K562 (cell line): ENCODE results near the gene IGF2BP1. TPM values are rescaled to one million over a fixed set of nuclear protein-coding genes. Genes with fewer than 3 reads are reported as not detected.

Experiments used
- ATAC-seq: fragments of 200-7000 bp; cut with Tn5 transposase; 3 replicates; pipeline ENCODE4 v1.9.1; 2020; ENCODE audit warnings: moderate library complexity
- BruUV-seq: library from RNA; stranded (reverse); fragments of 400-500 nt; replicated peaks from 2 replicates; lab custom pipeline; 2021; lab: Mats Ljungman, UMichigan
- CTCF ChIA-PET: fragments of 300-600 bp; formaldehyde crosslinking; extraction: SDS; loops from one replicate; lab custom pipeline; 2021; ENCODE audit warnings: low intra/inter-chr PET ratio; lab: Yijun Ruan, JAX
- POLR2A ChIA-PET: fragments of 300-600, 350-650 bp; sonication (Branson Sonifier 250); formaldehyde crosslinking; extraction: SDS; loops from one replicate; lab custom pipeline; 2021; ENCODE audit warnings: antibody characterized with exemption, inconsistent platforms; lab: Yijun Ruan, JAX
- DNase-seq, 4 experiments: peaks; one replicate each; pipeline versions ENCODE4 v3.0.0 to v3.0.0-alpha.2; 2011 to 2018; ENCODE audit warnings: low spot score in 3 of 4, mixed read lengths in 3 of 4; ENCODE audit errors: extremely low read depth in 1 of 4
- FAIRE-seq: peaks from 2 replicates; lab custom pipeline; 2011; peaks lifted over from hg19 to GRCh38; lab: Jason Lieb, UNC
- H2AFZ ChIP-seq: 2 replicates; pipeline ENCODE4 v1.6.0; 2011; ENCODE audit warnings: low read depth, low read length, control low read depth, inconsistent platforms
- H3K27ac ChIP-seq: fragments of 200-600 bp; 3 replicates; pipeline ENCODE4 v1.8.0; 2011; ENCODE audit warnings: low read depth, mild to moderate bottlenecking, control low read depth, inconsistent platforms, low read length, moderate library complexity, mixed read lengths; ENCODE audit errors: extremely low read depth
- H3K27me3 ChIP-seq, 2 experiments: fragments of 300-600 bp in 1 of 2; 2 replicates in 1 of 2; 3 replicates in 1 of 2; pipeline versions ENCODE4 v1.6.0 to v1.8.0; 2011; ENCODE audit warnings: inconsistent platforms in 2 of 2, low read length in 2 of 2, mild to moderate bottlenecking in 1 of 2, mixed read lengths in 1 of 2, moderate library complexity in 1 of 2; ENCODE audit not compliant: control insufficient read depth in 2 of 2, insufficient read depth in 2 of 2
- H3K36me3 ChIP-seq: fragments of 300-600 bp; 3 replicates; pipeline ENCODE4 v1.8.0; 2011; ENCODE audit warnings: mild to moderate bottlenecking, low read length, inconsistent platforms; ENCODE audit not compliant: control insufficient read depth, insufficient read depth
- H3K4me1 ChIP-seq, 2 experiments: fragments of 200-600 bp in 1 of 2; replicated peaks in 1 of 2; 2 replicates in 1 of 2; 3 replicates in 1 of 2; pipeline versions ENCODE4 v1.5.1 to v1.8.0; 2011; ENCODE audit warnings: inconsistent platforms in 2 of 2, low read length in 2 of 2, mild to moderate bottlenecking in 1 of 2, mixed read lengths in 1 of 2, moderate library complexity in 1 of 2; ENCODE audit not compliant: control insufficient read depth in 2 of 2, insufficient read depth in 2 of 2
- H3K4me2 ChIP-seq: 2 replicates; pipeline ENCODE4 v1.6.1; 2011; ENCODE audit warnings: low read length, control low read depth, inconsistent platforms, mixed read lengths; ENCODE audit not compliant: insufficient read depth
- H3K4me3 ChIP-seq: fragments of 200-600 bp; sonication (generic), shearing (Covaris generic); 2 replicates; pipeline ENCODE4 v1.5.1; 2016; ENCODE audit warnings: control low read depth, inconsistent platforms
- H3K79me2 ChIP-seq: fragments of 200-600 bp; 3 replicates; pipeline ENCODE4 v1.8.0; 2011; ENCODE audit warnings: low read length, inconsistent platforms; ENCODE audit not compliant: control insufficient read depth, insufficient read depth
- H3K9ac ChIP-seq, 2 experiments: 2 replicates each; pipeline versions ENCODE4 v1.6.0 to v1.6.1; 2011; ENCODE audit warnings: low read depth in 2 of 2, low read length in 2 of 2, control low read depth in 1 of 2, inconsistent platforms in 1 of 2, mild to moderate bottlenecking in 1 of 2, mixed read lengths in 1 of 2; ENCODE audit not compliant: insufficient read depth in 1 of 2
- H3K9me1 ChIP-seq: one replicate; pipeline ENCODE4 v1.6.0; 2011; ENCODE audit warnings: inconsistent platforms, mild to moderate bottlenecking, low read length, moderate library complexity; ENCODE audit not compliant: control insufficient read depth, insufficient read depth
- H3K9me3 ChIP-seq: replicated peaks from 2 replicates; pipeline ENCODE4 v1.5.1; 2011; ENCODE audit warnings: low read depth, low read length, inconsistent platforms; ENCODE audit not compliant: control insufficient read depth, insufficient read depth
- H4K20me1 ChIP-seq: replicated peaks from 2 replicates; pipeline ENCODE4 v1.6.1; 2011; ENCODE audit warnings: low read length, inconsistent platforms, mixed read lengths; ENCODE audit not compliant: control insufficient read depth, insufficient read depth
- CREB1 ChIP-seq, 2 experiments: sonication (generic) in 1 of 2; formaldehyde crosslinking in 1 of 2; IDR thresholded peaks; 2 replicates each; pipeline versions ENCODE4 v1.6.1 to v1.8.0; 2012 to 2022; ENCODE audit warnings: inconsistent platforms in 1 of 2, mild to moderate bottlenecking in 1 of 2, missing genetic modification reagents in 1 of 2, moderate library complexity in 1 of 2
- E2F6 ChIP-seq, 2 experiments: IDR thresholded peaks; 2 replicates each; pipeline ENCODE4 v1.6.1; 2011; ENCODE audit warnings: borderline replicate concordance in 1 of 2, control low read depth in 1 of 2, low read depth in 1 of 2, low read length in 1 of 2, mild to moderate bottlenecking in 1 of 2, mixed read lengths in 1 of 2, moderate library complexity in 1 of 2; ENCODE audit not compliant: insufficient read depth in 1 of 2, insufficient read length in 1 of 2, poor library complexity in 1 of 2, severe bottlenecking in 1 of 2; ENCODE audit errors: extremely low read depth in 1 of 2
- ELF1 ChIP-seq: fragments of 200-800 bp; sonication (Bioruptor generic); IDR thresholded peaks from 2 replicates; pipeline ENCODE4 v1.6.1; 2016; ENCODE audit warnings: missing genetic modification characterization, missing compliant biosample characterization
- FOSL1 ChIP-seq: fragments of 200-800 bp; sonication (Bioruptor generic); conservative IDR thresholded peaks from 2 replicates; pipeline ENCODE4 v1.6.1; 2016; ENCODE audit warnings: missing genetic modification characterization, missing compliant biosample characterization
- LEF1 ChIP-seq: fragments of 450-650 bp; IDR thresholded peaks from 2 replicates; pipeline ENCODE4 v1.6.1; 2016; ENCODE audit warnings: mild to moderate bottlenecking
- POLR2AphosphoS2 ChIP-seq: IDR thresholded peaks from 2 replicates; pipeline ENCODE4 v1.6.1; 2012; ENCODE audit warnings: low read length, improper control_type of control experiment
- POLR2AphosphoS5 ChIP-seq: IDR thresholded peaks from 2 replicates; pipeline ENCODE4 v1.6.1; 2011; ENCODE audit warnings: mild to moderate bottlenecking, low read depth, low read length, moderate library complexity; ENCODE audit not compliant: control insufficient read depth, insufficient read depth
- TSC22D4 ChIP-seq: fragments of 450-650 bp; IDR thresholded peaks from 2 replicates; pipeline ENCODE4 v1.6.1; 2016; ENCODE audit warnings: missing genetic modification characterization, missing biosample characterization, control low read depth
- XRCC4 ChIP-seq: IDR thresholded peaks from one replicate; pipeline ENCODE4 v1.6.1; 2011; ENCODE audit not compliant: insufficient read depth, insufficient read length; ENCODE audit errors: extremely low read depth
- YY1 ChIP-seq, 3 experiments: IDR thresholded peaks; 2 replicates each; pipeline ENCODE4 v1.6.1; 2011; ENCODE audit warnings: low read length in 2 of 3, mild to moderate bottlenecking in 2 of 3, moderate library complexity in 2 of 3, borderline replicate concordance in 1 of 3, control low read depth in 1 of 3, low read depth in 1 of 3; ENCODE audit not compliant: insufficient read depth in 3 of 3, insufficient replicate concordance in 2 of 3, control insufficient read depth in 1 of 3, insufficient read length in 1 of 3; ENCODE audit errors: extremely low read depth in 1 of 3
- ZBTB7A ChIP-seq: IDR thresholded peaks from 2 replicates; pipeline ENCODE4 v1.6.1; 2011; ENCODE audit warnings: low read depth, mild to moderate bottlenecking, low read length, moderate library complexity, borderline replicate concordance; ENCODE audit not compliant: control insufficient read depth
- ZC3H11A ChIP-seq: IDR thresholded peaks from 2 replicates; pipeline ENCODE4 v1.6.1; 2012; ENCODE audit warnings: low read depth, low read length, improper control_type of control experiment
- WGBS: fragments of 100-300 bp; shearing (Covaris generic); methylation state at CpG from one replicate; pipeline ENCODE4 v1.1.6; 2016; ENCODE audit warnings: low coverage, mixed read lengths; ENCODE audit not compliant: insufficient coverage; ENCODE audit errors: missing lambda C conversion rate; 5-methylcytosine and 5-hydroxymethylcytosine counted together
- in situ Hi-C: fragments of 300-500 bp; cut with MboI; formaldehyde crosslinking; loops from 4 replicates; pipeline ENCODE4 v1.15.0; 2018; ENCODE audit warnings: inconsistent platforms, mixed read lengths
- intact Hi-C: fragments of 100-400 bp; cut with micrococcal nuclease; formaldehyde crosslinking; loops from 2 replicates; pipeline ENCODE4 v1.14.2; 2022
- polyA plus RNA-seq, 8 experiments: library from polyadenylated mRNA; depleted of rRNA in 4 of 8; stranded (reverse) in 5 of 8; unstranded in 3 of 8; fragments of >200 nt; fragmentation: Nextera tagmentation in 2 of 8; fragmentation: Illumina TruSeq in 1 of 8; extraction: Ambion mirVana in 2 of 8; extraction: Trizol in 1 of 8; gene quantifications; 2 replicates each; pipeline versions ENCODE4 v1.2.1 to v1.2.3, GENCODE V29; 2011 to 2014; ENCODE audit warnings: inconsistent platforms in 1 of 8, missing spikeins in 1 of 8
- total RNA-seq, 7 experiments: library from RNA; depleted of rRNA in 6 of 7; stranded (reverse); fragments of >200 nt in 6 of 7; fragmentation: Illumina TruSeq in 2 of 7; extraction: Trizol in 2 of 7; gene quantifications; 2 replicates each; pipeline versions ENCODE4 v1.2.1 to v1.2.3, GENCODE V29; 2011 to 2021; ENCODE audit warnings: low replicate concordance in 1 of 7

Gene IGF2BP1
- total and polyA plus RNA-seq, 9 of the 15 experiments (the other 6 are each of a cell fraction or from before 2014, with no cell fraction given) = 13.0 to 318 (median 53.6) TPM

- TF ChIP-seq POLR2AphosphoS2 = no peak
- TF ChIP-seq YY1 (IDR thresholded peaks at IDR 0.05; ENCODE audit: borderline replicate concordance in 1 of 3, control insufficient read depth in 1 of 3, extremely low read depth in 1 of 3, insufficient read depth in 3 of 3, insufficient read length in 1 of 3, insufficient replicate concordance in 2 of 3, low read depth in 1 of 3, low read length in 2 of 3) = peak in 1 of 3 experiments; percentile 42
- peak; percentile 28; the same call in 1 of the 2 replicates for TF ChIP-seq ZBTB7A
- TF ChIP-seq ELF1 (tag) = no peak
- no peak for TF ChIP-seq TSC22D4 (tag)
Observed at GRCh38 chr17:48970224-48970623, 27.0 kb upstream of the IGF2BP1 start (continued).

GRCh38 chr17:48970865-48971687, 26.1 kb upstream of the IGF2BP1 start:
- no peak for TF ChIP-seq XRCC4
- no peak for TF ChIP-seq FOSL1 (tag)
- TF ChIP-seq LEF1 = peak; percentile 76; the same call in 1 of the 2 replicates
- no peak for TF ChIP-seq ZC3H11A
- no peak for TF ChIP-seq CREB1 (IDR thresholded peaks at IDR 0.05)
- no peak for TF ChIP-seq CREB1 (CRISPR knock-in tag; IDR thresholded peaks at IDR 0.05)
- no peak for TF ChIP-seq POLR2AphosphoS5
- TF ChIP-seq E2F6 (IDR thresholded peaks at IDR 0.05; ENCODE audit: borderline replicate concordance in 1 of 2, extremely low read depth in 1 of 2, insufficient read depth in 1 of 2, insufficient read length in 1 of 2, low read depth in 1 of 2, low read length in 1 of 2, poor library complexity in 1 of 2, severe bottlenecking in 1 of 2) = no peak
- TF ChIP-seq, all 486 proteins: peak for 1
- FAIRE-seq (no peak), DNase-seq (peak; percentile 19 to 47 (median 38)), ATAC-seq (peak; percentile 5; the same call in 1 of the 3 replicates)
- no peaks in the 10 kb centered on the region for H3K79me2 ChIP-seq
- H2AFZ ChIP-seq = peak overlapping the region; percentile 94
- H3K4me1 ChIP-seq = peaks cover 34 to 37% of the 10 kb centered on the region in 2 experiments
- ChIA-PET CTCF (no interaction called here), POLR2A (interaction anchor here (1.3 to 3.7 kb wide), 5 partner anchors 10 to 78 kb away, joined by 5 to 31 read pairs (median 7); partner anchors contain the start of gene ATP5MC1)
- H3K4me3 ChIP-seq = no peak overlapping the region
- in situ Hi-C loops (no loop called here), intact Hi-C loops (no loop called here)
- H3K27ac ChIP-seq = peak overlapping the region; percentile 84; the same call in 2 of the 3 replicates
- H3K9me3 ChIP-seq = no peaks in the 10 kb centered on the region
- H3K36me3 ChIP-seq = no peaks in the 10 kb centered on the region
- 59% methylated on average over 12 of the region's 12 CpGs for WGBS
- no TSS peak for BruUV-seq
- peak overlapping the region; percentile 40; the same call in 1 of the 2 replicates for H3K4me2 ChIP-seq
- H4K20me1 ChIP-seq = no peaks in the 10 kb centered on the region
- no peaks in the 10 kb centered on the region for H3K9me1 ChIP-seq
- peak overlapping the region; percentile 42 to 43; a peak in 2 of 4 replicates for H3K9ac ChIP-seq
- no peaks in the 10 kb centered on the region for H3K27me3 ChIP-seq
